Naive B cell (primary cell): ENCODE data around the gene MAST3. TPM values are rescaled to one million over a fixed set of nuclear protein-coding genes. Genes with fewer than 3 reads are reported as not detected.
"Not testable (repeated sequence)": the region's sequence is repeated elsewhere in the genome, so short reads cannot be mapped to it uniquely, and the experiment has no call there.

Experiments used
- ATAC-seq, 2 donors: fragments of 150-1000 bp; cut with Tn5 transposase; 2 replicates each; pipeline ENCODE4 v1.10.0; 2021; ENCODE audit warnings: low read depth in 2 of 2, mild to moderate bottlenecking in 2 of 2, moderate library complexity in 2 of 2
- DNase-seq: peaks from one replicate; pipeline ENCODE4 v3.0.0; 2022
- H3K27ac Mint-ChIP-seq, 6 donors: one replicate each; pipeline ENCODE4 v1.8.0; 2020 to 2022; ENCODE audit warnings: mild to moderate bottlenecking in 6 of 6, mixed read lengths in 6 of 6, moderate library complexity in 5 of 6, inconsistent platforms in 2 of 6
- H3K27me3 Mint-ChIP-seq, 3 donors: one replicate each; pipeline ENCODE4 v1.8.0; 2021 to 2022; ENCODE audit warnings: mixed read lengths in 3 of 3, mild to moderate bottlenecking in 1 of 3
- H3K36me3 Mint-ChIP-seq, 2 donors: one replicate each; pipeline ENCODE4 v1.8.0; 2020 to 2022; ENCODE audit warnings: mixed read lengths in 2 of 2, inconsistent platforms in 1 of 2, mild to moderate bottlenecking in 1 of 2
- H3K4me1 Mint-ChIP-seq, 3 donors: one replicate each; pipeline ENCODE4 v1.8.0; 2020 to 2022; ENCODE audit warnings: mixed read lengths in 3 of 3, inconsistent platforms in 1 of 3, mild to moderate bottlenecking in 1 of 3, moderate library complexity in 1 of 3
- H3K4me3 Mint-ChIP-seq, 8 donors: one replicate each; pipeline ENCODE4 v1.8.0; 2020 to 2022; ENCODE audit warnings: mild to moderate bottlenecking in 8 of 8, mixed read lengths in 8 of 8, moderate library complexity in 8 of 8, inconsistent platforms in 2 of 8
- H3K9me3 Mint-ChIP-seq, 7 donors: one replicate each; pipeline ENCODE4 v1.8.0; 2020 to 2022; ENCODE audit warnings: mixed read lengths in 7 of 7, mild to moderate bottlenecking in 5 of 7, inconsistent platforms in 2 of 7, moderate library complexity in 1 of 7
- polyA plus RNA-seq, 6 donors: library from polyadenylated mRNA; unstranded; fragments of 300-500 nt; fragmentation: Illumina TruSeq; gene quantifications; one replicate each; pipeline ENCODE4 v1.2.3, GENCODE V29; 2021; ENCODE audit warnings: low read depth in 6 of 6

Gene MAST3
- polyA plus RNA-seq, 6 donors from 2014 or later, result 9.3 to 20.6 (median 13.3) TPM

DNA sequence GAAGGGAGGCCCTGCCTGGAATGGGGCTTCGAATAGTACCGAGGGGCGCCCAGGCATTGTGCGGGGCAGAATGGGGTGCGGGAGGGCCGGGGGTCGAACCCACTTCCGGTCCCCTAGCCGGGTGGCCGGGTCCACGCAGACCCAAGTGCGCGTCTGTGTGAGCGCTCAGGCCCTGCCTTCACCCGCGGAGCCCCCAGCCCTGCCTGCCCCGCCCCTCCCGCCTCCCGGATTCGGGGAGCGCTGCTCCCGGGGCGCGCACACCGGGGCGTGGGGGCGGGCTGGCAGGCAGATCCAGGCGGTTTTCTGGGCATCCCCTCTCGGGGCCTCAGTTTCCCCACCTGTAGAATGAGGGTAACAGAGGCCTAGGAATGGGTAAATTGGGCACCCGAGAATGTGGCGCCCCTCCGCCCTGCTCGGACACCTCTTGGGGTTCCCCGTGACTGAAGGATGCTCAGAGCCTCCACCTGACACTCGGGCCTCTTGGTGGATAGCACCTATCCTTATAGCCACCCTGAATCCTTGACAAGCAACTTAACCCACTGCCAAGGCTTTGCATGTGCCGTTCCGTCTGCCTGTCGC is 56.1 kb downstream of the MAST3 start:
- Mint-ChIP-seq H3K27me3 (no peaks in the 10 kb centered on the region), H3K27ac (peak overlapping the region in 5 of 6 donors; percentile 42 to 87 (median 82)), H3K36me3 (no peaks in the 10 kb centered on the region), H3K4me3 (peak overlapping the region; percentile 79 to 92 (median 90)), H3K4me1 (peaks cover 24 to 33% (median 24%) of the 10 kb centered on the region in 3 donors), H3K9me3 (no peaks in the 10 kb centered on the region)
- ATAC-seq (no peak), DNase-seq (no peak)

GRCh38 chr19:18155095-18156087 is 57.8 kb downstream of the MAST3 start:
- Mint-ChIP-seq H3K4me3 (peak overlapping the region in 5 of 8 donors; percentile 23 to 92 (median 36)), H3K27ac (peak overlapping the region in 1 of 6 donors; percentile 39)

GRCh38 chr19:18156268-18156667 is 58.7 kb downstream of the MAST3 start:
- Mint-ChIP-seq H3K27me3 (no peaks in the 10 kb centered on the region), H3K27ac (peak overlapping the region in 1 of 6 donors; percentile 39), H3K4me3 (peak overlapping the region in 2 of 8 donors; percentile 29 to 75), H3K36me3 (no peaks in the 10 kb centered on the region), H3K9me3 (no peaks in the 10 kb centered on the region), H3K4me1 (peaks cover 31 to 37% (median 32%) of the 10 kb centered on the region in 3 donors)
- ATAC-seq (no peak), DNase-seq (no peak)

More at GRCh38 chr19:18155095-18156087, 57.8 kb downstream of the MAST3 start:
- DNase-seq (no peak), ATAC-seq (no peak)
- Mint-ChIP-seq H3K4me1 (peaks cover 25 to 36% (median 27%) of the 10 kb centered on the region in 3 donors), H3K9me3 (no peaks in the 10 kb centered on the region), H3K36me3 (no peaks in the 10 kb centered on the region), H3K27me3 (no peaks in the 10 kb centered on the region)

DNA sequence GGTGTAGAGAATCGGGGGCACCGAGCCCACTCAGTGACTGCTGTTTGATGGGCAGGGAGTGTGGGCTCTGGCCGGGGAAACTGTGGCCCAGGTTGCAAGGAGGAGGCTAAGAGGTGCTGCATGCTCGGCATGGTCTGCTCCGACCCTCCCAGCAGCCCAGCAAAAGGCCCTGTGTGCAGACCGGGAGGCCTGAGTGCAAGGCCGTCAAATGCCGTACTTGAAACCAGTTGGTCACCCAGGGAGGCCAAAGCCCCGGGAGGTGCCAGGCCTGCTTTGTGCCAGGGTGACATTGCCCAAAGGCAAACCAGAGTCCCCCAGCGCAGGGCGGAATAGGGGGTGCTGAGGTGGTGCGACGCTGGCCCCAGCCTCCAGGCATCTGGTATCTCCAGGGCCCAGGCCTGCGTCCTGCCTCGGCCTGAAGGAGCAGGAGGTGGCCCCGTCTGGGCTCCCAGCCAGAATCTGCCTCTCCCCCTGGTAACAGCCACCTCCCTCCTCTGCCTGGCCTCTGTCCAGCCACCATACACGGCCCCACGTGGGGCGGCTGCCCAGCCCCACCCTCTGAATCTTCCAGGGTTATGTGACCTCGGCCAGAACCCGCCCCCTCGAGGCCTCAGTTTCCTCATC is 59.4 kb downstream of the MAST3 start:
- Mint-ChIP-seq H3K4me1 (peaks cover 28 to 37% (median 36%) of the 10 kb centered on the region in 3 donors), H3K36me3 (no peaks in the 10 kb centered on the region), H3K4me3 (peak overlapping the region in 1 of 8 donors; percentile 75), H3K9me3 (no peaks in the 10 kb centered on the region), H3K27ac (peak overlapping the region in 1 of 6 donors; percentile 15), H3K27me3 (no peaks in the 10 kb centered on the region)
- no peak for ATAC-seq
- no peak for DNase-seq

- H3K4me1 Mint-ChIP-seq, result peaks cover 24 to 36% (median 32%) of the 10 kb centered on the region in 3 donors
- H3K4me3 Mint-ChIP-seq, result no peak overlapping the region
- H3K36me3 Mint-ChIP-seq, result no peaks in the 10 kb centered on the region
- peak overlapping the region in 2 of 6 donors; percentile 18 to 54 for H3K27ac Mint-ChIP-seq
- no peaks in the 10 kb centered on the region for H3K9me3 Mint-ChIP-seq
- DNase-seq (no peak), ATAC-seq (no peak)
- H3K27me3 Mint-ChIP-seq, result no peaks in the 10 kb centered on the region
These were observed 60.0 kb downstream of the MAST3 start for GRCh38 chr19:18157465-18158063.

DNA sequence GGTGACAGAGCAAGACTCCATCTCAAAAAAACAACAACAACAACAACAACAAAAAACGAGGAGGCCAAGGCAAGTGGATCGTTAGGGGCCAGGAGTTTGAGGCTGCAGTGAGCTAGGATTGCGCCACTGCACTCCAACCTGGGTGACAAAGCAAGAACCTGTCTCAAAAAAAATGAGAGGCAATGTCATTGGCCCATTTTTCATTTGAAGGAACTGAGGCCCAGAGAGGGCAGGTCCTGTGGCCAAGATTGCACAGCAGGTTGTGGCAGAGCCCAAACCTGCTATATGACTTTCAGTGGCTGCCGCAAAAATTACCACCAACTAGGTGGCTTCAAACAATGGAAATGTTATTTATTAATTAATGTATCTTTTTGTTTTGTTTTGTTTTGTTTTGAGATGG is 60.9 kb downstream of the MAST3 start:
- Mint-ChIP-seq H3K36me3 (no peaks in the 10 kb centered on the region), H3K9me3 (no peaks in the 10 kb centered on the region), H3K4me1 (peaks cover 24 to 38% (median 32%) of the 10 kb centered on the region in 3 donors), H3K27ac (no peak overlapping the region), H3K4me3 (no peak overlapping the region), H3K27me3 (no peaks in the 10 kb centered on the region)
- no peak for DNase-seq
- ATAC-seq, result no peak

DNA sequence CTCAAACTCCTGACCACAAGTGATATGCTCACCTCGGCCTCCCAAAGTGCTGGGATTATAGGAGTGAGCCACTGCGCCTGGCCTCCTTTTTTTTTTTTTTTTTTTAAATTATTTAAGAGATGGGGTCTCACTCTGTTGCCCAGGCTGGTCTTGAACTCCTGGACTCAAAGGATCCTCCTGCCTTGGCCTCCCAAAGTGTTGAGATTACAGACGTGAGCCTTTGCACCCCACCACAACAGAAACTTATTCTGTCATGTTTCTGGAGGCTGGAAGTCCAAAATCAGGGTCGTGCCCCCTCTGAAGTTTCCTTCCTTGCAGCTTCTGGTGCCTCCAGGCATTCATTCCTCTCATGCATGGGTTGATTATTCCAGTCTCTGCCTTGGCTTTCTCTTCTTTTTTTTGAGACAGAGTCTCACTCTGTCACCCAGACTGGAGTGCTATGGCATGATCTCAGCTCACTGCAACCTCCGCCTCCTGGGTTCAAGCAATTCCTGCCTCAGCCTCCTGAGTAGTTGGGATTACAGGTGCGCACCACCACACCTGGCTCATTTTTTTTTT is 61.6 kb downstream of the MAST3 start:
- H3K4me3 Mint-ChIP-seq, result peak overlapping the region in 2 of 8 donors; percentile 9 to 56
- not testable (repeated sequence) for DNase-seq, H3K36me3 Mint-ChIP-seq, H3K27ac Mint-ChIP-seq, ATAC-seq, H3K27me3 Mint-ChIP-seq, H3K9me3 Mint-ChIP-seq
- peaks cover 20 to 36% (median 28%) of the 10 kb centered on the region in 3 donors for H3K4me1 Mint-ChIP-seq

GRCh38 chr19:18159810-18160209 is 62.2 kb downstream of the MAST3 start:
- Mint-ChIP-seq H3K9me3 (no peaks in the 10 kb centered on the region), H3K27ac (no peak overlapping the region)
- DNase-seq, result no peak

GRCh38 chr19:18160493-18160970 is 63.0 kb downstream of the MAST3 start:
- peaks cover under 1 to 2% of the 10 kb centered on the region in 2 donors for H3K36me3 Mint-ChIP-seq
- no peaks in the 10 kb centered on the region for H3K27me3 Mint-ChIP-seq
- DNase-seq (no peak), ATAC-seq (no peak)
- H3K4me3 Mint-ChIP-seq, result peak overlapping the region in 7 of 8 donors; percentile 20 to 79 (median 63)
- H3K9me3 Mint-ChIP-seq, result no peaks in the 10 kb centered on the region
- peaks cover 13 to 29% (median 15%) of the 10 kb centered on the region in 3 donors for H3K4me1 Mint-ChIP-seq
- peak overlapping the region in 1 of 6 donors; percentile 15 for H3K27ac Mint-ChIP-seq

More at GRCh38 chr19:18159810-18160209, 62.2 kb downstream of the MAST3 start:
- no peak for ATAC-seq
- Mint-ChIP-seq H3K4me1 (peaks cover 15 to 30% (median 21%) of the 10 kb centered on the region in 3 donors), H3K36me3 (no peaks in the 10 kb centered on the region), H3K4me3 (peak overlapping the region in 3 of 8 donors; percentile 10 to 66 (median 39)), H3K27me3 (no peaks in the 10 kb centered on the region)

- no peaks in the 10 kb centered on the region for H3K9me3 Mint-ChIP-seq
- ATAC-seq, result peak; percentile 94
- DNase-seq, result peak; percentile 85
- peak overlapping the region in 1 of 6 donors; percentile 29 for H3K27ac Mint-ChIP-seq
- H3K27me3 Mint-ChIP-seq, result no peaks in the 10 kb centered on the region
- H3K36me3 Mint-ChIP-seq, result peaks cover 3 to 8% of the 10 kb centered on the region in 2 donors
- peaks cover 14 to 32% (median 18%) of the 10 kb centered on the region in 3 donors for H3K4me1 Mint-ChIP-seq
- peak overlapping the region; percentile 20 to 71 (median 61) for H3K4me3 Mint-ChIP-seq
These were observed 63.5 kb downstream of the MAST3 start for GRCh38 chr19:18160971-18161635.

DNA sequence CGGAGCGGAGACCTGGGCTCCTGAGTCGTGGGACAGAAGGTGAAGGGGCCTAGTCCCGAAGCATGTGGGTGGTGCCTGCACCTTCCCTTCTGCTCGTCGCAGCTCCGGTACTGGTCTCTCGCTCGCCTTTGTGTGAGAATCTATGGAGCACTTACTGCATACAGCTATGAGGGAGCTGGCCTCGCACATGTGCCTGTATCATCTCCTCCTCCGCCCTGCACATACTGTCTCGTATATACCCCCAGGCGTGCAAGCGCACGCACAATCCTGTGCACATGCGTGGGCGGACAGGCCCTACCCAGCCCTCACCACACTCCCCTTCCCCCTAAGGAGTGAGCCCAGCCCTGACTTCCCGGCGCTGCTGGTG is 64.0 kb downstream of the MAST3 start:
- Mint-ChIP-seq H3K4me3 (peak overlapping the region in 6 of 8 donors; percentile 35 to 64 (median 58)), H3K27me3 (no peaks in the 10 kb centered on the region), H3K36me3 (peaks cover 3 to 10% of the 10 kb centered on the region in 2 donors), H3K4me1 (peaks cover 14 to 29% (median 14%) of the 10 kb centered on the region in 3 donors), H3K27ac (peak overlapping the region in 2 of 6 donors; percentile 21 to 29), H3K9me3 (no peaks in the 10 kb centered on the region)
- DNase-seq (no peak), ATAC-seq (peak; percentile 3 to 12)

DNA sequence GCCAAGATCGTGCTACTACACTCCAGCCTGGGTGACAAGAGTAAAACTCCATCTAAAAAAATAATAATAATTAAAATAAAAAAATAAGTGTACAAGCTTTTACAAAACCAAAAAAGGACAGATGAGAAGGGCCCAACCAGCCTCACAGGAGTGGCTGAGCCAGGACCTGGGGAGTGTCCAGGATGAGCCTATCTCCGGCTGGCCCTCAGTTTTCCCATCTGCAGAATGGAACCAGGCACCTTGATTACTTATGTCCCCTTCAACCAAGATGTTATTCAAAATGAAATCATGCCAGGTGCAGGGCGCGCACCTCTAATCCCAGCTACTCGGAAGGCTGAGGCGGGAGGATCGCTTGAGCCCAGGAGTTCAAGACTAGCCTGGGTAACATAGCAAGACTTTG is 66.5 kb downstream of the MAST3 start:
- Mint-ChIP-seq H3K9me3 (no peaks in the 10 kb centered on the region), H3K27me3 (no peaks in the 10 kb centered on the region), H3K4me3 (no peak overlapping the region), H3K4me1 (peaks cover 20 to 41% (median 25%) of the 10 kb centered on the region in 3 donors), H3K36me3 (peaks cover 3 to 10% of the 10 kb centered on the region in 2 donors), H3K27ac (no peak overlapping the region)
- DNase-seq, result no peak
- no peak for ATAC-seq
